NCI-H2171 treated with DMSO at 0.1 percent for 48 hours (cell line): ENCODE results near the gene ELP5.
A peak's percentile ranks its signal among the peaks of the same experiment; 100 is the strongest.

ENCODE experiments used
- DNase-seq: peaks from one replicate; lab custom pipeline; 2025; lab: John Stamatoyannopoulos, UW

The ELP5 gene

DNA sequence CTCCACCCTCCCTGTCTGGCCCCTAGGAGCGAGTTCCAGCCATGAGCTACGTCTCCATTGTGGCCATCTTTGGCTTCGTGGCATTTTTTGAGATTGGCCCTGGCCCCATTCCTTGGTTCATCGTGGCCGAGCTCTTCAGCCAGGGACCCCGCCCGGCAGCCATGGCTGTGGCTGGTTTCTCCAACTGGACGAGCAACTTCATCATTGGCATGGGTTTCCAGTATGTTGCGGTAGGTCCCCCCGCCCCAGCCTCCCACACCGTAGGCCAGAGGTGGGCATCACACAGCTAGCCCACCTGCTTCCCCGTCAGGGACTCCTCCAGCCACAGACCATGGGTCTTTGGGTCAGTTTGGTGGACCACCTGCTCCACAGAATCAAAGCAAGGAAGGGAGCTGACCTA is 33.7 kb downstream of the ELP5 start:
- DNase-seq: no peak

GRCh38 chr17:7289256-7290032 is 37.4 kb downstream of the ELP5 start:
- no peak for DNase-seq

DNA sequence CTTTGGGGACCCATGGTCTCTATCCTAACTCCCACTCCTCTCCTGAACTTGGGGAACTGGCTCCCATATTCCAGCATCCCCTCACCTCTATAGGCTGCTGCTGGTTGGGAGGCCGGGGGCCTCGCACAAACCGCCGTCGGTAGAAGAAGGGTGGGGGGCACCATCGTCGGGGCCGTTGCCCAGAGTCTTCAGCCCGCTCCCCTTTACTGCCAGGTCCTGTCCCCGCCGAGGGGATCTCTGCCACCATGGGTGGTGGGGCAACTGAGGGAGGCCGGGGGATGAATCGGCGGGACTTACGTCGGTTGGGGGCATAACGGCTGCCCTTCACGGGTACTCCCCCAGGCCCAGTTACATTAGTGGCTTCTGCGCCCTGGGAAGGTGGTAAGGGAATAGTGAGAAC is 38.2 kb downstream of the ELP5 start:
- no peak for DNase-seq

GRCh38 chr17:7290685-7291084 is 38.7 kb downstream of the ELP5 start:
- DNase-seq: no peak

- DNase-seq: no peak
Observed at GRCh38 chr17:7292194-7292593, 40.2 kb downstream of the ELP5 start.

GRCh38 chr17:7292729-7293128 is 40.7 kb downstream of the ELP5 start:
- DNase-seq: no peak

DNA sequence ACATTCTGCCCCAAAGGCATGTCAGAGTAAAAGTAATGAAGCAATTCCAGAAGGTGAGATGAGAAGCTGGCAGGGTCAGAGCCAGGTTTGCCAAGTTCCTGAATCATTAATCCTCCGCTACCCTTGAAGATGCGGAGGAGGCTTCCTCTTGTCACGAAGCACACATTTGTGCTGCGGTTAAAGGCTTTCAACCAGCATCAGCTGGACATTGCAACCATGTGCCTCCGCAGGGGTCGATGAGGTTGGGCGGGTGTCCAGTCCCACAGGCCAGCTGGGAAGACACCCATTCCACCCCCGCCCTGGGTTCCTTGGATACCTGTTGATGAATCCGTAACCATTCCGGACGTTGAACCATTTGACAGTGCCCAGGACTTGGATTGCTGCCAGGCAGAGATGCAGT is 41.1 kb downstream of the ELP5 start:
- DNase-seq: no peak

- no peak for DNase-seq
Observed at GRCh38 chr17:7293816-7294613, 42.0 kb downstream of the ELP5 start.

GRCh38 chr17:7294614-7295153 is 42.7 kb downstream of the ELP5 start, which contains the start of gene YBX2:
Gene YBX2, minus strand, starts transcription at chr17:7294639. Its CDS starts 139 bp downstream, at chr17:7294500.
- peak; percentile 56 for DNase-seq

GRCh38 chr17:7295230-7296180 is 43.5 kb downstream of the ELP5 start:
- DNase-seq: no peak

DNA sequence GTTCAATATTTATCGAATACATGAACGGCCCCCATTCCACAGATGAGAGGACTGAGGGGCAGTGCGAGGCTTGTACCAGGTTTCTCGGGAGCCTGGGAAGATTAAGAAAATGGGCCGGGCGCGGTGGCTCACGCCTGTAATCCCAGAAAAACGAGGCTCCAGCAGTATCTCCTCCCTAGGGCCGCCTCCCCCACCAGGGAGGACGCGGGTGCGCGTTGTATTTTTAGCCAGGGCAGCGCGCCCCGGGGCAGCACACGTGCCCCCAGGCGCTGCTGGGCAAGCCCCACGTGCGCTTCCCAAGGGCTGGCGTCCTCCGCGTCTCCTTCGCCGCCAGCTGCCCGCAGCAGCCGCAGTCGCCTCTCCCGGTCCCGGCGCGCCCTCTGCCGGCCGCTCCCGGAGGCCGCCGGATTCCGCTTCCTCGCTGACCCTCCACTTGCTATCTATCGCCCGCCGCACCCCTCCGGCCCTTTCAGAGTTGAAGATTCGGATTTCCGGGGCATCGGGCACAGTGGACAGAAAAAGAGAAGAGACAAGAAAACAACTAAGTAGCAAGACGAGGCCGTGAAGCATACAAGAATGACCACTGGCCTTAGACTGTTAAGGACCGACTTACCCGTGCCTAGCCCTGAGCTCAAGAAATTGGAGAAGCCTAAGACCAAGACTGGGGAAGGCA is 44.3 kb downstream of the ELP5 start:
- DNase-seq: peak; percentile 69

DNA sequence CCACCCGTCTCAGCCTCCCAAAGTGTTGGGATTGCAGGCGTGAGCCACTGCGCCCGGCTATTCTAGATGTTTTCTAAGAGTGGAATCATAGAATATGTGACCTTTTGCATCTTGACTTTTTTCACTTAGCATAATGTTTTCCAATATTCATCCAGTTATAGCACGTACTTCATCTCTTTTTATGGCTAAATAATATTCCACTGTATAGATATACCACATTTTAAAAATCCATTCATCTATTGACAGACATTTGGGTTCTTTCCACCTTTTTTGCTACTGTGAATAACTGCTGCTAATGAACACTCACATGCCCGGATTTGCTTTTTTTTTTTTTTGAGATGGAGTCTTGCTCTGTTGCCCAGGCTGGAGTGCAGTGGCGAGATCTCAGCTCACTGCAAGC is 52.2 kb downstream of the ELP5 start:
- no peak for DNase-seq

DNA sequence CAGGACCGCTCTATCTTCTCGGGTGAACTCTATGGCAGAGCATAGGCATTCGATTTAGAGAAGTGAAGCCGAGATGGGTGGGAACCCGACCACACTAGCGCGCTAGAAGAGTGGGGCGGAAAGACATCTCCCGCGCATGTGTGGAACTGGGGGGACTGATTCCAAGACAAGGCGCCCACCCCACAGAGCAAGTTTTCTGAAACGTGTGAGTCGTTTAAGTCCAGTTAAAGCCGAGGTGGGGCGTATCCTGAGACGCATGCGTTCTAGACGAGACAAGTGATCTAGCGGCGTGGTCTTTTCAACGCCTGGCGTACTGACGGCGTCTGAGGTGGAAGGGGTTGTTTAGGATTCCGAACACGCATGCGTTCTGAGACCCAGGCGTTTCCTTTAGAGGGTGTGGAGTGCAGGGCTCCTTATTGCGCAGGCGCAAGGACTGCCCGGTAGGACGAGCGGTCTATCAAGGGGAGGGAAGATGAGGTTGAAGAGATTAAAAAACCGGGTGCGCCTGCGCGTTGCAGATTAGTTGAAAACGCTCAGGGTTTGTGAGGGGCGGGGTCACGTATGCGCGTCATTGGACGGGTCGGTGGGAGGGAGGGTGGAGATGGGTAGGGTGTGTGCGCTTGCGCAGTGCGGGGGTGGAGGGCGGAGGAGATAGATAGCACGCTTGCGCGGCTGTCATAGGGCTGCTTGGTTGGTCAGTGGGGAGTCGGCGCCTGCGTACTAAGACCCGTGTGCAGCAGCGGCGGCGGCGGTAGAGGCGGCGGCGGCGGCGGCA is 55.1 kb downstream of the ELP5 start, which contains the start of gene EIF5A:
TSS of gene EIF5A (plus strand) at position 718 of the 775 bp plus-strand sequence. CDS start 2,008 bp downstream, outside the sequence.
- DNase-seq: peak; percentile 100

- DNase-seq: peak; percentile 60
Observed at GRCh38 chr17:7307686-7308624, 55.9 kb downstream of the ELP5 start.

- peak; percentile 46 for DNase-seq
Observed at GRCh38 chr17:7308625-7309433, 56.8 kb downstream of the ELP5 start.
